Stimulated activated CD4-positive, alpha-beta T cell treated with anti-CD3 and anti-CD28 coated beads, Interleukin-12 subunit alpha, Interleukin-12 subunit beta, amount 100 ng/mL, for 24 hours (primary cell): ENCODE data around the gene IL5RA.

Experiments used
- DNase-seq, 2 experiments: peaks; one replicate each; pipeline ENCODE4 v3.0.0-alpha.2; 2020; ENCODE audit warnings: low read depth in 2 of 2

Gene IL5RA

DNA sequence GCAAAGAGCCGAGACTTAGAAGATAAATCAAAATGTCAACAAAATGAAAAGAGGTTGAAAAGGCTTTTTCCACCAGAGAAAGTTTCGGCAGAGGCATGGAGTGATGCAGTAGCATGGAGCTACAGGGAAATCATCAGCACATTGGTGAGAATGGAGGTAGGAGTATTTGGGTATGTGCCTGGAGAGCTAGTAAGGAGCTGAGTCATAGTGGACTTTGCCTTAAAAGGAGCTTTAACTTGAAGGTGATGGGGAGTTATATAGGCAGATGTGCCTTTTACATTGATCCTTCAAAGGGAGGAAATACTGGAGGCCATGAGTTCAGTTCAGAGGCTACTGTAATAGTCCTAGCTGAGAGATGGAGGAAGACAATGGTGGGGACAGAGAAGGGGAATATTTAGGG is 44.3 kb downstream of the IL5RA start:
- DNase-seq: no peak

- no peak for DNase-seq
Observed at GRCh38 chr3:3064297-3064696, 45.9 kb downstream of the IL5RA start.

- no peak for DNase-seq
Observed at GRCh38 chr3:3059645-3060044, 50.5 kb downstream of the IL5RA start.

DNA sequence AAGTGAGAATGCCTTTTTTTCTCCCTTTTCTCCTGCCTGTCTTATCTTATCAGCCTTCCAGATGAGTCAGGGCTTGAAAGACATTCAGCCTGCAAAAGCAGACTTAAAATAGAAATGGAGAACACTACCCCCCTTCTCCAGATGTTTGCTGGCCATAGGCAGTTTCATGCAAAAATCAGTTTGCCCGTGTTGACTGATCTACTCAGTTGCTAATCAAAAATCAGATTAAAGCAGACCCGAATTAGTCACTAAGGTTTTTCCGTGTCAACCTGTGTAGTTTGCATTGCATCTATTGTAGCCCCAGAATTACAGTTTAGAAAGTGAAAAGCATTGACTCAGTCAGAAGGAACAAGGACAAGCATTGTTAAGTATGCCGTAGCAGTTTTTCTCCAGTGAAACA is 56.2 kb downstream of the IL5RA start:
- no peak for DNase-seq

GRCh38 chr3:3038201-3038991 is 71.8 kb downstream of the IL5RA start:
- no peak for DNase-seq

GRCh38 chr3:3037156-3037555 is 73.0 kb downstream of the IL5RA start:
- no peak for DNase-seq

DNA sequence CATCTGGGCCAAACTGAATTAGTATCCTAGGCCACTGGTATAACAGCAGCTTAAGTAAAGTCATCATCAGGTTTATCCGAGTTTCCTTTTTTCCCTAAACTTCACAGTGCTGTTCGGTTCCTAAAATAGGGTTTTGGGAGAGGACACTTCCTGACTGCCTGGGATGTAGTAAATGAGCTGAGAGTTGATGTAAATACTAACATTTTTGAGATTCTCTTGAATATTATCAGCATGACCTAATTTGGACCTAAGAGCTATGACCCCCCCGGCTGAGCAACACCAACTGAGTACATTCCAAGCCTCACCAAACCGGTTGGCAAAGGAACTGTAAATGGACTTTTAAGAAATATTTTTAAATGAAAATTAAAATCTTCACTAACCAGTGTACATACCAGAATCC is 78.8 kb downstream of the IL5RA start:
- no peak for DNase-seq

DNA sequence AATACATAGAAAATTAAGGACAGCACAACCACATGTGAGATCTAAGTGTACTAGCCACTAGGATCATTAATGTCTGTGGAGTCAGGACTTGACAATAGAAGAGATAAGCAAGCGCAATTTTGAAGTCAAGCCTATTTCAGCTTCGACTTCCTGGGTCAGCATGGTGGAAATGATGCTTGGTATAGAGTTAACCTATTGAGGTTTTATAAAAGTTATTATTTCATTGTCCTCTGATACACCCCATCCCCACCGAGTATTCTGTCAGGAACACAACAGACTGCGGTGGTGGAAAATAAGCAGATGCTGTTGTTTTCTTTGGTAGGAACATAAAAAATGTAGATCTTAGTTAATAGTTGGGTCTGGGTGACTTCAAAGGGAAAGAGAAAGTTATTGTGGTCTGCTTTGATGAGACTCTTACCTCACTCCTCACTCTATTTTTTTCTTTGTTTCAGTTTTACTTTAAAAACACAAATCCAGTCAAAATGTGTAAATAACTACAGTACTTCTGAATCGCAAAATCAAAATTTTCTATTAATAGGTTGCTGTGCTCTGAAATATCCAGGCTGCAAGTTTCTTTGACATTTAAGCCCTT is 82.1 kb downstream of the IL5RA start:
- DNase-seq: no peak

- no peak for DNase-seq
Observed at GRCh38 chr3:3023111-3023745, 86.9 kb downstream of the IL5RA start.

DNA sequence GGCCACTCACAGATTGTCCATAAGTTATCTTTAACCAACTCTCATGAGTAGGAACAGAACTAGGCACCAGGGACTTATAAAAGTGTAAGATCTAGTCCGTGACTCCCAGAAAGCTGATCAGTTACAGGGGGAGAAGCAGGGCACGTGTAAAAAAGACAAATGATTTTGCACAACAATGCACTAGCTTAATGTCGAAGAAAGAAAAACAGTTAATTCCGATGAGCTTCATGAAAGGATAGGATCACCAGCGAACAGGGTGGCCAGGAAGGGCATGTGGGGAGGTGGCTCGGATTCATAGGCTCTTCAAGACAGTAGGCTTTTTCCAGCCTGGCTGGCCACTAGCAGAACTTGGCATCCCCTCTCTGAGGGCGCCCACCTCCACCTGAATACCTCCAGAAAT is 90.0 kb downstream of the IL5RA start:
- no peak for DNase-seq
